ENCODE results near the gene TPSD1. TPM values are rescaled to one million over a fixed set of nuclear protein-coding genes. Genes with fewer than 3 reads are reported as not detected.

The TPSD1 gene
- polyA plus RNA-seq, 1 of the 3 experiments (the other 2 are of a cell fraction) = not detected

- H3K27ac ChIP-seq (ENCODE audit: low read depth in 2 of 2, low read length in 1 of 2) = no peak overlapping the region
- no peaks in the 10 kb centered on the region for H3K4me1 ChIP-seq (ENCODE audit: control insufficient read depth in 1 of 2, insufficient read depth in 2 of 2, low read depth in 1 of 2, low read length in 1 of 2)
- peaks cover 83% of the 10 kb centered on the region for H3K27me3 ChIP-seq (ENCODE audit: insufficient read depth)
- no peaks in the 10 kb centered on the region for H3K9me3 ChIP-seq
- H3K4me3 ChIP-seq (ENCODE audit: low read depth in 2 of 2, low read length in 1 of 2) = no peak overlapping the region
- ChIA-PET POLR2A (no interaction called here), CTCF (interaction anchor here (0.6 kb wide), 1 partner anchor 58 kb away, joined by 3 read pairs; no protein-coding TSS in a partner anchor)
- no peak overlapping the region for H3K4me2 ChIP-seq
- H3F3A ChIP-seq (replicated peaks; ENCODE audit: insufficient read depth) = no peaks in the 10 kb centered on the region
- H3K79me2 ChIP-seq (ENCODE audit: insufficient read depth) = no peaks in the 10 kb centered on the region
- no peaks in the 10 kb centered on the region for H3K9me2 ChIP-seq
- 45% methylated on average over 35 of the region's 48 CpGs for WGBS (ENCODE audit: low lambda C conversion rate)
- no peak overlapping the region for H3K9ac ChIP-seq
- H3K36me3 ChIP-seq (replicated peaks in 1 of 2; ENCODE audit: control insufficient read depth in 1 of 2, insufficient read depth in 2 of 2, low read length in 1 of 2) = no peaks in the 10 kb centered on the region
- H2AFZ ChIP-seq (ENCODE audit: low read depth) = no peak overlapping the region
- DNase-seq = no peak
- H4K20me1 ChIP-seq (ENCODE audit: insufficient read depth) = 0 out of 2 replicates have a peak, but pooled peaks cover 8% of the 10 kb centered on the region
- TF ChIP-seq REST (IDR thresholded peaks at IDR 0.05; ENCODE audit: low read depth, low read length) = no peak
Measured at GRCh38 chr16:1220841-1221627, 34.8 kb upstream of the TPSD1 start.

- H3K27me3 ChIP-seq (ENCODE audit: insufficient read depth) = peaks cover 75% of the 10 kb centered on the region
- ChIA-PET CTCF (interaction anchor here (0.6 kb wide), 1 partner anchor 59 kb away, joined by 3 read pairs; no protein-coding TSS in a partner anchor), POLR2A (no interaction called here)
- no peak overlapping the region for H3K9ac ChIP-seq
- no peak overlapping the region for H3K27ac ChIP-seq (ENCODE audit: low read depth in 2 of 2, low read length in 1 of 2)
- no peak overlapping the region for H3K4me3 ChIP-seq (ENCODE audit: low read depth in 2 of 2, low read length in 1 of 2)
- no peak overlapping the region for H2AFZ ChIP-seq (ENCODE audit: low read depth)
- no peak overlapping the region for H3K4me2 ChIP-seq
- 0 out of 2 replicates have a peak, but pooled peaks cover 8% of the 10 kb centered on the region for H4K20me1 ChIP-seq (ENCODE audit: insufficient read depth)
- 24% methylated on average over 23 of the region's 40 CpGs for WGBS (ENCODE audit: low lambda C conversion rate)
- DNase-seq = no peak
- H3K9me3 ChIP-seq = no peaks in the 10 kb centered on the region
- no peaks in the 10 kb centered on the region for H3K36me3 ChIP-seq (replicated peaks in 1 of 2; ENCODE audit: control insufficient read depth in 1 of 2, insufficient read depth in 2 of 2, low read length in 1 of 2)
- no peaks in the 10 kb centered on the region for H3K4me1 ChIP-seq (ENCODE audit: control insufficient read depth in 1 of 2, insufficient read depth in 2 of 2, low read depth in 1 of 2, low read length in 1 of 2)
- H3F3A ChIP-seq (replicated peaks; ENCODE audit: insufficient read depth) = no peaks in the 10 kb centered on the region
- H3K9me2 ChIP-seq = no peaks in the 10 kb centered on the region
- no peaks in the 10 kb centered on the region for H3K79me2 ChIP-seq (ENCODE audit: insufficient read depth)
- TF ChIP-seq RFX5 (IDR thresholded peaks at IDR 0.05; ENCODE audit: low read length) = no peak
- no peak for TF ChIP-seq ELF1 (IDR thresholded peaks at IDR 0.05)
- no peak for TF ChIP-seq RCOR1 (IDR thresholded peaks at IDR 0.05; ENCODE audit: low read length)
- TF ChIP-seq TEAD4 (IDR thresholded peaks at IDR 0.05; ENCODE audit: borderline replicate concordance, insufficient read depth) = no peak
- TF ChIP-seq ZBTB33 (IDR thresholded peaks at IDR 0.05; ENCODE audit: borderline replicate concordance, low read depth) = no peak
- no peak for TF ChIP-seq CTCF (IDR thresholded peaks at IDR 0.05)
- no peak for TF ChIP-seq TAF1 (IDR thresholded peaks at IDR 0.05; ENCODE audit: borderline replicate concordance, low read depth, low read length)
- no peak for TF ChIP-seq RXRA (IDR thresholded peaks at IDR 0.05; ENCODE audit: borderline replicate concordance, low read depth)
- no peak for TF ChIP-seq FOXM1 (IDR thresholded peaks at IDR 0.05; ENCODE audit: low read depth)
- no peak for TF ChIP-seq USF1 (IDR thresholded peaks at IDR 0.05; ENCODE audit: borderline replicate concordance, low read depth)
- no peak for TF ChIP-seq IRF3 (IDR thresholded peaks at IDR 0.05; ENCODE audit: low read depth, low read length)
Measured at GRCh38 chr16:1221628-1222552, 34.0 kb upstream of the TPSD1 start.
